Gastrocnemius medialis (tissue), 4 donors: ENCODE measurements around the gene SLX4IP.

Source experiments
- CTCF ChIP-seq, 5 experiments: fragments of 450-650 bp in 3 of 5; fragments of 200-600 bp in 2 of 5; sonication (generic) in 2 of 5; IDR thresholded peaks in 4 of 5; conservative IDR thresholded peaks in 1 of 5; 1 replicate in 4 of 5; 2 replicates in 1 of 5; pipeline ENCODE4 v1.5.1; 2016 to 2019; ENCODE audit warnings: antibody characterized with exemption in 5 of 5, mild to moderate bottlenecking in 3 of 5, moderate library complexity in 3 of 5
- POLR2A ChIP-seq, 2 donors: fragments of 450-650 bp; IDR thresholded peaks; one replicate each; pipeline ENCODE4 v1.6.1; 2017; ENCODE audit warnings: antibody characterized with exemption in 2 of 2, mild to moderate bottlenecking in 2 of 2, moderate library complexity in 2 of 2

GRCh38 chr20:10658051-10658823 is 223.1 kb downstream of the SLX4IP start:
- TF ChIP-seq CTCF (IDR thresholded peaks at IDR 0.05 in 4 of 5, conservative IDR thresholded peaks at IDR 0.05 in 1 of 5) (no peak), POLR2A (IDR thresholded peaks at IDR 0.05) (no peak)
